Immature natural killer cell (primary cell): ENCODE measurements around the gene HOXD10. TPM values are rescaled to one million over a fixed set of nuclear protein-coding genes. Genes with fewer than 3 reads are reported as not detected.

Experiments
- DNase-seq, 3 donors: peaks; one replicate each; pipeline ENCODE4 v3.0.0; 2022; ENCODE audit warnings: mixed read lengths in 1 of 3
- H3K27ac Mint-ChIP-seq, 6 donors: one replicate each; pipeline ENCODE4 v1.8.0; 2020; ENCODE audit warnings: mixed read lengths in 6 of 6, mild to moderate bottlenecking in 5 of 6, inconsistent platforms in 4 of 6, moderate library complexity in 3 of 6
- H3K27me3 Mint-ChIP-seq, 3 donors: one replicate each; pipeline ENCODE4 v1.8.0; 2020 to 2021; ENCODE audit warnings: low read depth in 3 of 3, mild to moderate bottlenecking in 3 of 3, mixed read lengths in 3 of 3, moderate library complexity in 3 of 3, inconsistent platforms in 1 of 3
- H3K36me3 Mint-ChIP-seq, 3 donors: one replicate each; pipeline ENCODE4 v1.8.0; 2020; ENCODE audit warnings: mixed read lengths in 3 of 3, inconsistent platforms in 2 of 3, mild to moderate bottlenecking in 2 of 3
- H3K4me1 Mint-ChIP-seq, 2 donors: one replicate each; pipeline ENCODE4 v1.8.0; 2020; ENCODE audit warnings: inconsistent platforms in 2 of 2, mild to moderate bottlenecking in 2 of 2, mixed read lengths in 2 of 2, moderate library complexity in 1 of 2
- H3K4me3 Mint-ChIP-seq, 5 donors: one replicate each; pipeline ENCODE4 v1.8.0; 2020; ENCODE audit warnings: mild to moderate bottlenecking in 5 of 5, mixed read lengths in 5 of 5, inconsistent platforms in 3 of 5, moderate library complexity in 3 of 5
- H3K9me3 Mint-ChIP-seq, 6 donors: one replicate each; pipeline ENCODE4 v1.8.0; 2020; ENCODE audit warnings: mild to moderate bottlenecking in 6 of 6, mixed read lengths in 6 of 6, inconsistent platforms in 4 of 6, moderate library complexity in 3 of 6
- polyA plus RNA-seq, 3 donors: library from polyadenylated mRNA; unstranded; fragments of 300-500 nt; fragmentation: Illumina TruSeq; gene quantifications; one replicate each; pipeline ENCODE4 v1.2.3, GENCODE V29; 2021

Gene HOXD10
- polyA plus RNA-seq, 3 donors from 2014 or later: not detected

- Mint-ChIP-seq H3K36me3 (peaks cover 0 to 9% (median 0%) of the 10 kb centered on the region in 3 donors), H3K4me3 (peak overlapping the region in 4 of 5 donors; percentile 1 to 57 (median 6)), H3K27ac (no peak overlapping the region), H3K4me1 (peaks cover 32 to 34% of the 10 kb centered on the region in 2 donors), H3K27me3 (peaks cover 61 to 80% (median 80%) of the 10 kb centered on the region in 3 donors), H3K9me3 (peaks cover 0 to 23% (median 4%) of the 10 kb centered on the region in 6 donors)
- no peak for DNase-seq
Observed at GRCh38 chr2:176093898-176094249, 22.7 kb upstream of the HOXD10 start.

- Mint-ChIP-seq H3K4me1 (peaks cover 32 to 34% of the 10 kb centered on the region in 2 donors), H3K36me3 (peaks cover 0 to 9% (median 0%) of the 10 kb centered on the region in 3 donors), H3K27me3 (peaks cover 65 to 81% (median 80%) of the 10 kb centered on the region in 3 donors), H3K9me3 (peaks cover 0 to 23% (median 4%) of the 10 kb centered on the region in 6 donors), H3K4me3 (no peak overlapping the region), H3K27ac (no peak overlapping the region)
- DNase-seq: no peak
Observed at GRCh38 chr2:176094349-176094748, 22.2 kb upstream of the HOXD10 start.

GRCh38 chr2:176095421-176095820 is 21.2 kb upstream of the HOXD10 start:
- H3K27ac Mint-ChIP-seq: no peak overlapping the region
- peaks cover 0 to 23% (median 4%) of the 10 kb centered on the region in 6 donors for H3K9me3 Mint-ChIP-seq
- DNase-seq: no peak
- peaks cover 0 to 9% (median 0%) of the 10 kb centered on the region in 3 donors for H3K36me3 Mint-ChIP-seq
- peak overlapping the region in 2 of 5 donors; percentile 14 to 25 for H3K4me3 Mint-ChIP-seq
- H3K4me1 Mint-ChIP-seq: peaks cover 32 to 34% of the 10 kb centered on the region in 2 donors
- peaks cover 68 to 77% (median 74%) of the 10 kb centered on the region in 3 donors for H3K27me3 Mint-ChIP-seq

GRCh38 chr2:176096243-176096985 is 20.2 kb upstream of the HOXD10 start:
- peaks cover 32 to 34% of the 10 kb centered on the region in 2 donors for H3K4me1 Mint-ChIP-seq
- H3K4me3 Mint-ChIP-seq: peak overlapping the region; percentile 78 to 91 (median 84)
- H3K27me3 Mint-ChIP-seq: peaks cover 71 to 78% (median 73%) of the 10 kb centered on the region in 3 donors
- peaks cover 0 to 23% (median 4%) of the 10 kb centered on the region in 6 donors for H3K9me3 Mint-ChIP-seq
- DNase-seq: no peak
- peaks cover 0 to 9% (median 0%) of the 10 kb centered on the region in 3 donors for H3K36me3 Mint-ChIP-seq
- no peak overlapping the region for H3K27ac Mint-ChIP-seq

DNA sequence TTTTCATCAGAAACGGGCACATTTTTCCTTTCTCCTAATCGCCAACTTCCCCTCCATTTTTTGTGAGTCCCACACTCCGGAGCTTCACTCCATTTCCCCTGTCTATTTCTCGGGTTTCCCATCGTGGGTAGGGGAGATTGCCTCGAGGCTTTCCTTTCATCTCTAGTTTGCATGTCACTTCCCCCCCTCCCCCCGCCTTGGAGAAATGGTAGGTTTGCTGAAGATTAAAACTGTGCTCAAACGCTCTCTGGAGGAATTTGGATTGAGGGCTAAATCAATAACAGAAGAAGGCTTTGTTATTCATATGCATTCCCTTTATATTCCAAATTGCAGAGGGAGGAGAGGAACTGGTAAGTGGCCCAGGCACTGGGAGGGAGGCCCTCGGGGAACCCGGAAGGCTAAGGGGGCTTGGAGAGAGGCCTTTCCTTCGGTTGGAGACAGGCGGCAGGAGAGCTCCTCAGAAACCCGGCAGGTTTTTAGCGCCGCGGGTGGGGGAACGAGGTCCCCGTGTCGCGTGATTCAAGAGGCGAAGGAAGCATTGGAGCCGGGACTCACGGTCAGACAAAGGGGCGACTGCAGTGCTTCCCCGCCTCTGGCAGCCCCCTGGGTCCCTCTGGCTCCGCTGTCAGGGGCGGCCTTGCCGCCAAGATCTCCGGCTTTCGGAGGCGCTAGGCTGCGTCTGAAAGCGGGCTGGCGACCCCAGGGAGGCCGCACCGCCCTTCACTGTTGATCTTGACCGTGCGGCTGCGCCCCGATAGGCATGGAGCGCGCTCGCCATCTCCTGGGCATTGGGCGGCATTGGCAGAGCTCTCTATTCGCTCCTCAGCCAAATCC is 19.4 kb upstream of the HOXD10 start:
- Mint-ChIP-seq H3K4me3 (peak overlapping the region; percentile 78 to 91 (median 84)), H3K9me3 (peaks cover 0 to 23% (median 4%) of the 10 kb centered on the region in 6 donors), H3K27ac (no peak overlapping the region), H3K4me1 (peaks cover 27 to 32% of the 10 kb centered on the region in 2 donors), H3K36me3 (peaks cover 0 to 9% (median 0%) of the 10 kb centered on the region in 3 donors), H3K27me3 (peaks cover 65 to 77% (median 68%) of the 10 kb centered on the region in 3 donors)
- peak; percentile 51 to 60 (median 54) for DNase-seq

- Mint-ChIP-seq H3K4me3 (peak overlapping the region; percentile 78 to 91 (median 84)), H3K27ac (no peak overlapping the region), H3K36me3 (peaks cover 0 to 9% (median 0%) of the 10 kb centered on the region in 3 donors), H3K4me1 (peaks cover 27 to 32% of the 10 kb centered on the region in 2 donors), H3K9me3 (peaks cover 0 to 23% (median 4%) of the 10 kb centered on the region in 6 donors), H3K27me3 (peaks cover 65 to 83% (median 74%) of the 10 kb centered on the region in 3 donors)
- DNase-seq: no peak
Observed at GRCh38 chr2:176097820-176098365, 18.7 kb upstream of the HOXD10 start.

DNA sequence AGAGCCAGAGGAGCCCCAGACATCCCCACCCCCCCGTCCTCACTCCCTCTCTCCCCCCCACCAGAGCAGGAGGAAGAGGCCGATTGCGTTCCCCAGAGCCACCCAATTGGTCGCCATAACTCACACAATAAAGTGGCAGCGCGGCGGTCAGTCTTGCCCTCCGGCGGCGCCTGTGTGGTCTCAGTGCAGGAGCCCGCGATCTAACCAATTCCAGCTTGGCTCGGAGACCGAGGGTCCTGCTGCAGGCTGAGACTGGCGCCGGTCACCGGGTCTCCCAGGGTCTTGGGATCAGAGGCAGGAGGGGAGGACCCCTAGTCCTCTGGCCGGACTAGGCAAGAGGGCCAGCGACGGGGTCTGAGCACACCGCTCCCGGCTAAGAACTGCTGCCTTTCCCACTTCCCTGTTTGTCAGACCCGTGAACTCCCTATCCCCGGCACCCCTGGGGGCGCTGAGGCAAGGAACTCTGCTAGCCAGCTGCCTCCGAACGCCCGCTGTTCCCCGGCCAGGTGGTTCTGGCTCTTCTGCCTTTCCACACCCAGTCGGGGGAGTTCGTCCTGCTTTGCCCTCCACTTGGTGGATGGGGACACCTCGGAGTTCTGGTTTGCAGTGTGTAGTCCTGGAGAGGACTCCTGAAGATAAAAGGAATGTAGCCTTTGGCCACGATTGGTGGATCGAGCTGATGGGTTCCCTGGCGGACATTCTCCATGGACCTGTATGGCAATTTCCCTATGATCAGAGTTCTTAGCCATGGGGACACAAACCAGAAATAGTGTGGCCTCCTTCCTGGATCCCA is 18.0 kb upstream of the HOXD10 start:
- DNase-seq: no peak
- H3K27ac Mint-ChIP-seq: no peak overlapping the region
- H3K9me3 Mint-ChIP-seq: peaks cover 0 to 20% (median 4%) of the 10 kb centered on the region in 6 donors
- peaks cover 24 to 31% of the 10 kb centered on the region in 2 donors for H3K4me1 Mint-ChIP-seq
- peaks cover 68 to 86% (median 75%) of the 10 kb centered on the region in 3 donors for H3K27me3 Mint-ChIP-seq
- no peak overlapping the region for H3K4me3 Mint-ChIP-seq
- peaks cover 0 to 9% (median 0%) of the 10 kb centered on the region in 3 donors for H3K36me3 Mint-ChIP-seq

- no peak overlapping the region for H3K27ac Mint-ChIP-seq
- no peak overlapping the region for H3K4me3 Mint-ChIP-seq
- H3K36me3 Mint-ChIP-seq: peaks cover 0 to 9% (median 0%) of the 10 kb centered on the region in 3 donors
- peaks cover 66 to 79% (median 71%) of the 10 kb centered on the region in 3 donors for H3K27me3 Mint-ChIP-seq
- H3K4me1 Mint-ChIP-seq: peaks cover 20 to 24% of the 10 kb centered on the region in 2 donors
- no peak for DNase-seq
- peaks cover 0 to 14% (median 4%) of the 10 kb centered on the region in 6 donors for H3K9me3 Mint-ChIP-seq
Observed at GRCh38 chr2:176099159-176099727, 17.3 kb upstream of the HOXD10 start.

GRCh38 chr2:176099728-176100546 is 16.6 kb upstream of the HOXD10 start, which contains the start of gene HOXD12:
Gene HOXD12, plus strand, starts transcription at chr2:176099795. Its CDS starts 7 bp downstream, at chr2:176099802.
- H3K27me3 Mint-ChIP-seq: peaks cover 63 to 74% (median 70%) of the 10 kb centered on the region in 3 donors
- peaks cover 0 to 9% (median 0%) of the 10 kb centered on the region in 3 donors for H3K36me3 Mint-ChIP-seq
- no peak for DNase-seq
- H3K4me3 Mint-ChIP-seq: no peak within 1 kb of the TSS
- H3K27ac Mint-ChIP-seq: no peak within 1 kb of the TSS
- peaks cover 0 to 10% (median 3%) of the 10 kb centered on the region in 6 donors for H3K9me3 Mint-ChIP-seq
- peaks cover 20 to 22% of the 10 kb centered on the region in 2 donors for H3K4me1 Mint-ChIP-seq

GRCh38 chr2:176100547-176101140 is 15.9 kb upstream of the HOXD10 start:
- Mint-ChIP-seq H3K4me3 (no peak overlapping the region), H3K4me1 (peaks cover 20 to 22% of the 10 kb centered on the region in 2 donors), H3K27ac (no peak overlapping the region), H3K9me3 (peaks cover 0 to 12% (median under 1%) of the 10 kb centered on the region in 6 donors), H3K36me3 (peaks cover 0 to 5% (median 0%) of the 10 kb centered on the region in 3 donors), H3K27me3 (peaks cover 62 to 74% (median 69%) of the 10 kb centered on the region in 3 donors)
- DNase-seq: no peak

DNA sequence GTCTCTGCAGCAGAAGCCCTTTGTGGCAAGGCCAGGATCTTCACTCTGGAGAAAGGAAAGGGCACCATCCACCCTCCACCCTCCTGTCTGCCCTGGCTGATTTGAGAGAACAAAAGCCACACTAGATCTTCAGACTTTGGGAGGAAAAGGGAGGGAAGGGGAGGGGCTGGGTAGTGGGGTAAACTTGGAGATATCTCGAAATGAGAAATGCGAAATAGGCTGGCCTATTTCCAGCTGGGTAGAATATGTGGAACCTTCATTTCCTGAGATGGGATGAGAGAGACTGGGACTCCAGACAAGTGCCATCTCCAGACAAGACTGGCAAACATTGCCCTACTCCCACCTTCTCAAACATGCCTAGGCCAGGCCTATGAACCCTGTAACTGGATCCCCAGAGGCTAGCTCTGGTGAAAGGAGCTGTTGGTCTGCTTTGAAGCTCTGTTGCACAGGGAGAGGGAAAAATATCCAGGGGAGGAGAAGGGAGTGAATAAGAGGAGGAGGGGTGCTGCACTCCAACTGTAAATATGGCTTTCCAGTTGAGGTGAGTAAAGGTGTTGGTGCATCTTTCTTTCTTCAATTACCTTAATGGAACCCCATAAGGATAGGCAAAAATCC is 15.3 kb upstream of the HOXD10 start:
- Mint-ChIP-seq H3K4me3 (no peak overlapping the region), H3K27ac (no peak overlapping the region), H3K4me1 (peaks cover 21 to 24% of the 10 kb centered on the region in 2 donors)

More for the DNA sequence above, 15.3 kb upstream of the HOXD10 start:
- peaks cover 0 to 12% (median 0%) of the 10 kb centered on the region in 6 donors for H3K9me3 Mint-ChIP-seq
- peaks cover 0 to 9% (median 0%) of the 10 kb centered on the region in 3 donors for H3K36me3 Mint-ChIP-seq
- no peak for DNase-seq
- peaks cover 62 to 74% (median 66%) of the 10 kb centered on the region in 3 donors for H3K27me3 Mint-ChIP-seq
